HG03103 (cell line): Measurements from ENCODE around the gene CASP2.

ENCODE experiments used
- ATAC-seq: cut with Tn5 transposase; IDR thresholded peaks from one replicate; pipeline ENCODE4 v1.9.1; 2021; ENCODE audit warnings: low read depth; ENCODE audit not compliant: unreplicated experiment

CASP2 gene

GRCh38 chr7:143287935-143288826 lies at the start of gene CASP2:
Gene CASP2, plus strand, starts transcription at chr7:143288351. Its CDS starts 105 bp downstream, at chr7:143288456.
- peak; percentile 90 for ATAC-seq

- no peak for ATAC-seq
Measured at GRCh38 chr7:143239813-143240212, 48.3 kb upstream of the CASP2 start.

GRCh38 chr7:143240291-143241168 lies 47.6 kb upstream of the CASP2 start:
- peak; percentile 92 for ATAC-seq

GRCh38 chr7:143242306-143242705 lies 45.8 kb upstream of the CASP2 start:
- no peak for ATAC-seq

- no peak for ATAC-seq
Measured at GRCh38 chr7:143243111-143243510, 45.0 kb upstream of the CASP2 start.

GRCh38 chr7:143243614-143244013 lies 44.5 kb upstream of the CASP2 start:
- no peak for ATAC-seq

GRCh38 chr7:143244321-143244720 lies 43.8 kb upstream of the CASP2 start:
- ATAC-seq, result no peak

GRCh38 chr7:143245123-143245522 lies 43.0 kb upstream of the CASP2 start:
- ATAC-seq, result no peak

- ATAC-seq, result no peak
Measured at GRCh38 chr7:143247372-143247771, 40.8 kb upstream of the CASP2 start.

GRCh38 chr7:143248761-143249354 lies 39.3 kb upstream of the CASP2 start:
- no peak for ATAC-seq

- ATAC-seq, result no peak
Measured at GRCh38 chr7:143250199-143250598, 38.0 kb upstream of the CASP2 start.

- no peak for ATAC-seq
Measured at GRCh38 chr7:143250822-143251221, 37.3 kb upstream of the CASP2 start.

GRCh38 chr7:143252006-143252405 lies 36.1 kb upstream of the CASP2 start:
- no peak for ATAC-seq

- no peak for ATAC-seq
Measured at GRCh38 chr7:143255564-143255963, 32.6 kb upstream of the CASP2 start.

- no peak for ATAC-seq
Measured at GRCh38 chr7:143256325-143256724, 31.8 kb upstream of the CASP2 start.

GRCh38 chr7:143256932-143257331 lies 31.2 kb upstream of the CASP2 start:
- ATAC-seq, result peak; percentile 76

- no peak for ATAC-seq
Measured at GRCh38 chr7:143257501-143257900, 30.6 kb upstream of the CASP2 start.

- peak; percentile 38 for ATAC-seq
Measured at GRCh38 chr7:143258831-143259230, 29.3 kb upstream of the CASP2 start.

GRCh38 chr7:143259765-143260164 lies 28.4 kb upstream of the CASP2 start:
- no peak for ATAC-seq

GRCh38 chr7:143261901-143262300 lies 26.2 kb upstream of the CASP2 start:
- no peak for ATAC-seq
